Psoas muscle (tissue), 8 donors: ENCODE measurements around the gene PRG2. TPM values are rescaled to one million over a fixed set of nuclear protein-coding genes. Genes with fewer than 3 reads are reported as not detected.
A peak's percentile ranks its signal among the peaks of the same experiment; 100 is the strongest.

Source experiments
- ATAC-seq, 4 donors: fragments of 200-7000 bp; cut with Tn5 transposase; one replicate each; pipeline ENCODE4 v1.9.1; 2020; ENCODE audit warnings: moderate library complexity in 3 of 4, mild to moderate bottlenecking in 2 of 4
- DNase-seq, 2 donors: peaks; one replicate each; pipeline ENCODE4 v3.0.0-alpha.2; 2020
- H3K27ac ChIP-seq: fragments of 200-600 bp; one replicate; pipeline ENCODE4 v1.8.0; 2022
- H3K27me3 ChIP-seq, 3 donors: fragments of 200-600 bp in 1 of 3; one replicate each; pipeline versions ENCODE4 v1.6.1 to v1.8.0; 2013 to 2022; ENCODE audit warnings: low read length in 2 of 3, mild to moderate bottlenecking in 2 of 3, moderate library complexity in 1 of 3; ENCODE audit not compliant: insufficient read depth in 3 of 3
- H3K36me3 ChIP-seq, 2 donors: fragments of 200-600 bp in 1 of 2; one replicate each; pipeline versions ENCODE4 v1.6.1 to v1.8.0; 2013 to 2022; ENCODE audit warnings: low read depth in 1 of 2, mild to moderate bottlenecking in 1 of 2, moderate library complexity in 1 of 2; ENCODE audit not compliant: insufficient read depth in 1 of 2
- H3K4me1 ChIP-seq: fragments of 200-600 bp; one replicate; pipeline ENCODE4 v1.8.0; 2022
- H3K4me3 ChIP-seq: fragments of 200-600 bp; one replicate; pipeline ENCODE4 v1.8.0; 2022; ENCODE audit warnings: mild to moderate bottlenecking
- H3K9me3 ChIP-seq: fragments of 200-600 bp; one replicate; pipeline ENCODE4 v1.8.0; 2022
- WGBS, 3 donors: extraction: QIAGEN DNeasy Blood & Tissue Kit; methylation state at CpG; one replicate each; pipeline versions ENCODE4 v1.1.6 to v1.1.7; 2013; 5-methylcytosine and 5-hydroxymethylcytosine counted together
- intact Hi-C, 2 donors: fragments of 100-400 bp; cut with DNase I; formaldehyde crosslinking; loops; one replicate each; pipeline versions ENCODE4 v1.11.0 to v1.14.2; 2022
- polyA plus RNA-seq, 3 donors: library from polyadenylated mRNA; stranded (reverse); fragments of 200-250 nt; gene quantifications; one replicate each; pipeline ENCODE4 v1.2.3, GENCODE V29; 2013
- total RNA-seq, 4 donors: library from RNA; stranded (reverse); fragmentation: NEBNext Ultra II Directional in 2 of 4; extraction: Animal tissue kit (Norgen Biotek cat#: 25700) in 2 of 4; gene quantifications; one replicate each; pipeline versions ENCODE4 v1.2.1 to v1.2.4, GENCODE V29; 2021 to 2023
- TF ChIP-seq, protein P1 (sequence below): fragments of 200-600 bp; IDR thresholded peaks from one replicate; pipeline ENCODE4 v1.8.0; 2022; ENCODE audit warnings: antibody characterized with exemption
- donor health status: healthy with polysubstance abuse.
- donor health status: DM: no; HTN: no; CAD: no; lungs with moderate emphysema.
- donor health status: Bipolar disorder and iron deficiency.
- donor health status: healthy.
- donor health status: DM: yes; HTN: yes; CAD: no.
- donor health status: DM: no; HTN: no; CAD: no.
- donor health status: DM: no; HTN: no; CAD: no.
- donor health status: DM: yes; HTN: yes; CAD: no.

The PRG2 gene
- total and polyA plus RNA-seq, 7 donors = 0.25 TPM; not detected in 6

DNA sequence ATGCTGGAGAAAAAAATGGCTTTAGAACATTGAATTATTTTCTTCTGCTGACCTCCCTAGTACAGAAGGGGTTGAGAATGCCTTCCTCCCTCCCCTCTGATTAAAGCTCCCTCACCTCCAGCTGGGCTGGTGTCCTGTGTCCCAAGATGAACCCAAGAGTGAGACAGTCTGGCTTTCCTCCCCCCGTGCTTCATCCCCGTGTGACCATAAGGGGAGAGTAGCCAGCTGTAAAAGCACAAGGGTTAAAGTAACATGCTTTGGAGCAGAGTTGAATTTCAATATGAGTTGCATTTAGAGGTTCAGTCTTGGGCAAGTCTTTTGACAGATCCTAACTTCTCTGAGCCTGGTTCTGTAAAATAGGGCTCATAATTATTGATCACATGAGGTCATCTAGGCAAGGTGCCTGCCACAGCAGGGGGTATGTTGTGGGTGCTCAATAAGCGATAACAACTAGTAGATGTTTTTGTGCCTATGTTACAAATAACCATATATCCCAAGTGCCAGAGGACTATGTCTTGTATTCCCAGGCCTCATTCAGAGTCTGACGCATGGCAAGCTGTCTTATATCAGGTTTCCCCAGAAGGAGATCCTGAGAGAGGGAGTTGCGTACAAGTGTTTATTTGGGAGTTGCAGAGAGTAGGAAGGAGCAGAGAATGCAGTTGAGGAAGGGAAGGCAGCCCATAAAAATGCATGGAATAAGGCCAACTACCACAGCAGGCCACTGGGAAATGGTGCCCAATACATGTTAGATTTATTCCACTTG is 4.1 kb downstream of the PRG2 start:
- H3K4me3 ChIP-seq = no peak overlapping the region
- TF ChIP-seq, protein P1, sequence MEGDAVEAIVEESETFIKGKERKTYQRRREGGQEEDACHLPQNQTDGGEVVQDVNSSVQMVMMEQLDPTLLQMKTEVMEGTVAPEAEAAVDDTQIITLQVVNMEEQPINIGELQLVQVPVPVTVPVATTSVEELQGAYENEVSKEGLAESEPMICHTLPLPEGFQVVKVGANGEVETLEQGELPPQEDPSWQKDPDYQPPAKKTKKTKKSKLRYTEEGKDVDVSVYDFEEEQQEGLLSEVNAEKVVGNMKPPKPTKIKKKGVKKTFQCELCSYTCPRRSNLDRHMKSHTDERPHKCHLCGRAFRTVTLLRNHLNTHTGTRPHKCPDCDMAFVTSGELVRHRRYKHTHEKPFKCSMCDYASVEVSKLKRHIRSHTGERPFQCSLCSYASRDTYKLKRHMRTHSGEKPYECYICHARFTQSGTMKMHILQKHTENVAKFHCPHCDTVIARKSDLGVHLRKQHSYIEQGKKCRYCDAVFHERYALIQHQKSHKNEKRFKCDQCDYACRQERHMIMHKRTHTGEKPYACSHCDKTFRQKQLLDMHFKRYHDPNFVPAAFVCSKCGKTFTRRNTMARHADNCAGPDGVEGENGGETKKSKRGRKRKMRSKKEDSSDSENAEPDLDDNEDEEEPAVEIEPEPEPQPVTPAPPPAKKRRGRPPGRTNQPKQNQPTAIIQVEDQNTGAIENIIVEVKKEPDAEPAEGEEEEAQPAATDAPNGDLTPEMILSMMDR = no peak
- no peak for DNase-seq
- H3K4me1 ChIP-seq = peaks cover 10% of the 10 kb centered on the region
- ATAC-seq = peak in 3 of 4 donors; percentile 75 to 83 (median 80)
- peak overlapping the region; percentile 46 for H3K27ac ChIP-seq
- WGBS, 3 donors = 36 to 55% (median 50%) methylated on average over 5 of the region's 5 CpGs
- H3K9me3 ChIP-seq = no peaks in the 10 kb centered on the region
- no peaks in the 10 kb centered on the region for H3K36me3 ChIP-seq
- intact Hi-C loops = no loop called here
- peaks cover 0 to 2% (median 0%) of the 10 kb centered on the region in 3 donors for H3K27me3 ChIP-seq

DNA sequence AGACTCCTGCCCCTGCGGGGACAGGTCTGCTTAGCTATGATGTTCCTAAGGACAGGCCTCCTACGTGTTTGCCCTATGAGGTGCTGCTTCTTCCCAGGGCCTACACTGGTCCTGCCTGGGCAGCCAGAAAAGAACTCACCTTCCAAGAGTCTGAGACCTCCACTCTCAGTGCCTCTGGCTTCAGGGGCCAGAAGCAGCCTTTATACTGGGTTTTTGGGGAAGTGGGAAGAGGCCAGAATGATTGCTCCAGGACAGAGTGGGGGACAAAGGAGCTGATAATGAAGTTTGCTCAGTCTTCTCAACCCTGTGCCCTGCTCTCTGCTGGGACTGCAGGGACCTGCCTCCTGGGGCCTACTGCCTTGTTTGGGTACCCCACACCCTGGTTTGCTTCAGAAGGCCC is 9.5 kb downstream of the PRG2 start, which contains the start of gene PRG3:
Gene PRG3, minus strand, starts transcription at position 176 of the 400 bp plus-strand sequence. CDS start 442 bp downstream, outside the sequence.
- intact Hi-C loops = no loop called here

DNA sequence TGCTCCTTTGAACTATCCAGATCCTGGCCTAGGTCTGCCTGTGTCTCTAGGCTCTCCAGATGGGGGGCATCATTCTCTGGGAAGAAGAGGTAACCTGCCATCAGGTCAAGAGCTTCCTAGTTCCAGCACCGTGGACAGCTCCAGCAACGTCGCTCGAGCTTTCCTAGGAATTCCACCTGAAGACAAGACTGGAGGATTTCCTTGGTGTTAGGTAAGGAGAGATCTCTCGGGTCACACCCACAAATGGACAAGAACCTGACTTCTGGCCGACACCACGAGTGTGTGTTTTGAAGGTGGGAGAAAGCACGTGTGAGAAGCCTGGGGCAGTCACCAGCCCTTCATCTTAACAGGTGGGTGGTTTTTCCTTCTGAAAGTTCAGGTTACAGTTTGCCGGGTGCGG is 10.7 kb downstream of the PRG2 start:
- Histone ChIP-seq H3K36me3 (no peaks in the 10 kb centered on the region), H3K27ac (no peak overlapping the region), H3K4me1 (no peaks in the 10 kb centered on the region), H3K9me3 (no peaks in the 10 kb centered on the region), H3K4me3 (no peak overlapping the region), H3K27me3 (peaks cover 0 to 5% (median 4%) of the 10 kb centered on the region in 3 donors)
- intact Hi-C loops = no loop called here
- 17 to 23% (median 20%) methylated on average over 10 of the region's 10 CpGs for WGBS, 3 donors
- TF ChIP-seq, protein P1 = no peak
- DNase-seq (no peak), ATAC-seq (no peak)

More for the DNA sequence above, 9.5 kb downstream of the PRG2 start, which contains the start of gene PRG3:
- no peak for DNase-seq
- Histone ChIP-seq H3K9me3 (no peaks in the 10 kb centered on the region), H3K27me3 (peaks cover 0 to 5% (median 4%) of the 10 kb centered on the region in 3 donors), H3K27ac (no peak within 1 kb of the TSS), H3K36me3 (no peaks in the 10 kb centered on the region), H3K4me3 (no peak within 1 kb of the TSS), H3K4me1 (peaks cover 2% of the 10 kb centered on the region)
- WGBS, 3 donors = 65 to 79% (median 68%) methylated on average over 2 of the region's 2 CpGs
- TF ChIP-seq, protein P1 = no peak
- no peak for ATAC-seq

DNA sequence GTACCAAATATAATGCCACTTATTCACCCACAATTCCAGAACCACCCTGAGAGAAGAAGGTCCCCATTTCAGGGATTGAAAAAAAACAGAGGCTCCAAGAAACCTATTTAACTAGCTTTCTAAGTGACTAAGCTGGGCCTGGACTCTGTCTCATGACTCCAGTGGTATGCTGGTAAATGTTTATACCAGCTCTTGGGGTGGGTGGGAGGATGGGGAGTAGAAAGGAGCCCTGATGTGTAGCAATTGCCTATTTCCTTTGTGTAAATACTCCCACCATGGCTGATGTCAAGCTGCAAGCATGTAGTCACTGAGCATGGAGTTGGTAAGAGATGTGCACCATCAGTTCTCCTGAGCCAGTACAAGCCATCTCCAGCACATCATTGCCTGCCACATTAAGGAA is 12.3 kb downstream of the PRG2 start:
- H3K9me3 ChIP-seq = no peaks in the 10 kb centered on the region
- intact Hi-C loops = no loop called here

More for the DNA sequence above, 12.3 kb downstream of the PRG2 start:
- TF ChIP-seq, protein P1 = no peak
- ATAC-seq (no peak), DNase-seq (no peak)
- Histone ChIP-seq H3K4me3 (no peak overlapping the region), H3K27me3 (peaks cover 0 to 5% (median 4%) of the 10 kb centered on the region in 3 donors), H3K36me3 (no peaks in the 10 kb centered on the region), H3K4me1 (no peaks in the 10 kb centered on the region), H3K27ac (no peak overlapping the region)
